Upper lobe of left lung (tissue), 4 donors: Measurements from ENCODE around the gene KLHL29.

Source experiments
- CTCF ChIP-seq, 6 experiments: fragments of 450-650 bp in 4 of 6; fragments of 200-600 bp in 2 of 6; sonication (generic) in 2 of 6; IDR thresholded peaks; one replicate each; pipeline ENCODE4 v1.5.1; 2016 to 2019; ENCODE audit warnings: antibody characterized with exemption in 6 of 6
- EP300 ChIP-seq, 4 donors: sonication (generic); formaldehyde crosslinking; IDR thresholded peaks; one replicate each; pipeline ENCODE4 v1.5.1; 2017; ENCODE audit warnings: antibody characterized with exemption in 4 of 4, control low read depth in 2 of 4
- POLR2A ChIP-seq, 4 donors: fragments of 450-650 bp; IDR thresholded peaks; one replicate each; pipeline ENCODE4 v1.5.1; 2016 to 2017; ENCODE audit warnings: antibody characterized with exemption in 4 of 4, mild to moderate bottlenecking in 2 of 4
- POLR2AphosphoS5 ChIP-seq, 2 donors: sonication (generic); formaldehyde crosslinking; IDR thresholded peaks; one replicate each; pipeline ENCODE4 v1.5.1; 2017; ENCODE audit warnings: antibody characterized with exemption in 2 of 2

- TF ChIP-seq CTCF (IDR thresholded peaks at IDR 0.05) (no peak), POLR2A (IDR thresholded peaks at IDR 0.05) (no peak), POLR2AphosphoS5 (IDR thresholded peaks at IDR 0.05) (no peak), EP300 (IDR thresholded peaks at IDR 0.05) (no peak)
Observed at GRCh38 chr2:23571085-23571484, 186.1 kb downstream of the KLHL29 start.
